Measurements from ENCODE around the gene CTIF. TPM values are rescaled to one million over a fixed set of nuclear protein-coding genes. Genes with fewer than 3 reads are reported as not detected.

Gene CTIF
- total RNA-seq, 2 experiments from 2014 or later = 0.06 to 0.38 TPM

DNA sequence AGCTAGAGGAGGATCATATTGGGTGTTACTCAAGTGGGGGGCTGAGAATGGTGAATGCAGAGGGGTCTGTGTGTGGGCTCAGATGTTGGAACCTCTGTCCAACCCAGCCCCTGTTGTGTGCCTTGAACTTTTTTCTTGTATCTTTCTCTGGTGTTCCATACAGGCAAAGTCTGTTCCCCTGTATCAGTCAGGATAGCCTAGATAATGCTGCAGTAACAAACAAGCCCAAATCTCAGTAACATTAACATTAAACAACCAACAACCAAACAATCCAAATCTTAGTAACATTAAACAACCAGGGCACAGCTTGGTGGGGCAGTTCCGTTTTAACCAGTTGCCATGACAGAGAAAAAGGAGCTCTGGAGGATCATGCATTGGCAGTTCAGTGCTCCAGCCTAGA lies 103.7 kb downstream of the CTIF start:
- Histone ChIP-seq H2AFZ (ENCODE audit: low read length) (no peak overlapping the region), H4K20me1 (ENCODE audit: insufficient read depth, low read length) (no peaks in the 10 kb centered on the region), H3K27ac (ENCODE audit: low read depth, low read length, poor library complexity, severe bottlenecking) (no peak overlapping the region), H3K4me2 (ENCODE audit: low read length) (no peak overlapping the region), H3K9me2 (ENCODE audit: insufficient read depth, low read length) (no peaks in the 10 kb centered on the region), H3K36me3 (ENCODE audit: insufficient read depth, low read length) (no peaks in the 10 kb centered on the region), H3K9me3 (ENCODE audit: low read length) (no peaks in the 10 kb centered on the region), H3K4me1 (ENCODE audit: insufficient read depth, low read length, poor library complexity, severe bottlenecking) (peaks cover 14% of the 10 kb centered on the region), H3K79me2 (ENCODE audit: insufficient read depth, low read depth, low read length) (no peaks in the 10 kb centered on the region), H3K4me3 (ENCODE audit: low read depth, low read length, poor library complexity, severe bottlenecking) (no peak overlapping the region)
- ChIA-PET POLR2A (no interaction called here), CTCF (ENCODE audit: unreplicated experiment) (no interaction called here)
- DNase-seq (ENCODE audit: low spot score) = no peak
- intact Hi-C loops (cut with micrococcal nuclease; ENCODE audit: unreplicated experiment) = no loop called here
- TF ChIP-seq, protein P1, sequence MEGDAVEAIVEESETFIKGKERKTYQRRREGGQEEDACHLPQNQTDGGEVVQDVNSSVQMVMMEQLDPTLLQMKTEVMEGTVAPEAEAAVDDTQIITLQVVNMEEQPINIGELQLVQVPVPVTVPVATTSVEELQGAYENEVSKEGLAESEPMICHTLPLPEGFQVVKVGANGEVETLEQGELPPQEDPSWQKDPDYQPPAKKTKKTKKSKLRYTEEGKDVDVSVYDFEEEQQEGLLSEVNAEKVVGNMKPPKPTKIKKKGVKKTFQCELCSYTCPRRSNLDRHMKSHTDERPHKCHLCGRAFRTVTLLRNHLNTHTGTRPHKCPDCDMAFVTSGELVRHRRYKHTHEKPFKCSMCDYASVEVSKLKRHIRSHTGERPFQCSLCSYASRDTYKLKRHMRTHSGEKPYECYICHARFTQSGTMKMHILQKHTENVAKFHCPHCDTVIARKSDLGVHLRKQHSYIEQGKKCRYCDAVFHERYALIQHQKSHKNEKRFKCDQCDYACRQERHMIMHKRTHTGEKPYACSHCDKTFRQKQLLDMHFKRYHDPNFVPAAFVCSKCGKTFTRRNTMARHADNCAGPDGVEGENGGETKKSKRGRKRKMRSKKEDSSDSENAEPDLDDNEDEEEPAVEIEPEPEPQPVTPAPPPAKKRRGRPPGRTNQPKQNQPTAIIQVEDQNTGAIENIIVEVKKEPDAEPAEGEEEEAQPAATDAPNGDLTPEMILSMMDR (conservative IDR thresholded peaks at IDR 0.05; ENCODE audit: low read length) = no peak
- TF ChIP-seq EZH2phosphoT487 (IDR thresholded peaks at IDR 0.05; ENCODE audit: borderline replicate concordance, low read depth, low read length) = no peak
- BruUV-seq (replicated peaks) = no TSS peak

DNA sequence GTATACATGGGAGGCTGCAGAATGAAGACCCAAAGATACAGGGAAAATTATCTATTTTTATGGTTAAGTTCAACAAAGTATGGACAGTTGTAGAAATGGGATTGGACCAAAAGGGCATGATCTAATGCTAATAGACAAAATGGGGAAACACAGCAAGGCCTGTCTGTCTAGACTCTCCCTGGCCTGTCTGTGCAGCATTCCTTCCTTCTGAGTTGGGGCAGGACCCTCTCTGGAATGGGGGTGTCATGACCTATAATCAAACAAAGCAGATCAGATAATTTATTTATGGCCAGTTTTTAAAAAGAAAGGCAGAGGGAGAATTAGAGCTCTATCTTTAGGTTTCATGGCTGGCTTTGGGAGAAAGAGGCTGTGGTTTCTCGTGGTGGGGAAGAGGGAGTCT lies 104.4 kb downstream of the CTIF start:
- ChIA-PET CTCF (ENCODE audit: unreplicated experiment) (no interaction called here), POLR2A (no interaction called here)
- Histone ChIP-seq H3K9me3 (ENCODE audit: low read length) (no peaks in the 10 kb centered on the region), H3K4me1 (ENCODE audit: insufficient read depth, low read length, poor library complexity, severe bottlenecking) (peaks cover 14% of the 10 kb centered on the region), H2AFZ (ENCODE audit: low read length) (no peak overlapping the region), H3K79me2 (ENCODE audit: insufficient read depth, low read depth, low read length) (no peaks in the 10 kb centered on the region), H3K4me2 (ENCODE audit: low read length) (no peak overlapping the region), H3K9me2 (ENCODE audit: insufficient read depth, low read length) (no peaks in the 10 kb centered on the region), H3K36me3 (ENCODE audit: insufficient read depth, low read length) (no peaks in the 10 kb centered on the region), H3K27ac (ENCODE audit: low read depth, low read length, poor library complexity, severe bottlenecking) (no peak overlapping the region), H3K4me3 (ENCODE audit: low read depth, low read length, poor library complexity, severe bottlenecking) (no peak overlapping the region), H4K20me1 (ENCODE audit: insufficient read depth, low read length) (no peaks in the 10 kb centered on the region)
- no peak for DNase-seq (ENCODE audit: low spot score)
- no TSS peak for BruUV-seq (replicated peaks)
- intact Hi-C loops (cut with micrococcal nuclease; ENCODE audit: unreplicated experiment) = no loop called here
- TF ChIP-seq EZH2phosphoT487 (IDR thresholded peaks at IDR 0.05; ENCODE audit: borderline replicate concordance, low read depth, low read length) = no peak
- TF ChIP-seq, protein P1 (conservative IDR thresholded peaks at IDR 0.05; ENCODE audit: low read length) = no peak

DNA sequence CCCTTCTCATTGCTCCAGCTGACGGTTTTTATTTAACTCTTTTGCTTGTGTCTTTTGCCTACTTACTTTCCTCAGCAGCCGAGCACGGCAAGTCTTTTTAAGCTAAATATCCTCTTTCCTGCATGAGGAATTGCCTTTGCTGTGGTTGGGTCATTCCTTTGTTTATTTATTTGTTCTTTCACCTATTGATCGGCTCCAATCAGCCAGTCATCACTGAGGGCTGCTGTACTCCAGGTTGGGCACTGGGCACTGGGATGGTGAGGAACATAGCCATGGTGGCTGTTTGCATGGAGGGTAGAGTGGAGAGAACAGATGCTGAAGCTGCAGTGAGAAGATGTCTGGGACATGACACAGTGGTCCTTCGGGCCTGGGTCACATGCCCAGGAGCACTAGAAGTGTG lies 105.2 kb downstream of the CTIF start:
- intact Hi-C loops (cut with micrococcal nuclease; ENCODE audit: unreplicated experiment) = no loop called here
- Histone ChIP-seq H3K4me3 (ENCODE audit: low read depth, low read length, poor library complexity, severe bottlenecking) (no peak overlapping the region), H3K9me2 (ENCODE audit: insufficient read depth, low read length) (no peaks in the 10 kb centered on the region), H3K9me3 (ENCODE audit: low read length) (no peaks in the 10 kb centered on the region), H3K27ac (ENCODE audit: low read depth, low read length, poor library complexity, severe bottlenecking) (no peak overlapping the region), H4K20me1 (ENCODE audit: insufficient read depth, low read length) (no peaks in the 10 kb centered on the region), H3K36me3 (ENCODE audit: insufficient read depth, low read length) (no peaks in the 10 kb centered on the region), H3K4me2 (ENCODE audit: low read length) (no peak overlapping the region), H3K4me1 (ENCODE audit: insufficient read depth, low read length, poor library complexity, severe bottlenecking) (peaks cover 13% of the 10 kb centered on the region), H2AFZ (ENCODE audit: low read length) (no peak overlapping the region), H3K79me2 (ENCODE audit: insufficient read depth, low read depth, low read length) (no peaks in the 10 kb centered on the region)
- no TSS peak for BruUV-seq (replicated peaks)
- CTCF ChIA-PET (ENCODE audit: unreplicated experiment) = no interaction called here
- TF ChIP-seq, protein P1 (conservative IDR thresholded peaks at IDR 0.05; ENCODE audit: low read length) = no peak
- no peak for TF ChIP-seq EZH2phosphoT487 (IDR thresholded peaks at IDR 0.05; ENCODE audit: borderline replicate concordance, low read depth, low read length)
- POLR2A ChIA-PET = no interaction called here
- DNase-seq (ENCODE audit: low spot score) = no peak

Measured in OCI-LY7 (cell line).